IPS-18c (cell line): ENCODE measurements around the gene ITIH4.

Source experiments
- H3K4me3 ChIP-seq: 2 replicates; pipeline ENCODE4 v1.7.0; 2013; ENCODE audit warnings: low read depth, mild to moderate bottlenecking, low read length, moderate library complexity; ENCODE audit not compliant: insufficient read depth
- H3K9me3 ChIP-seq: one replicate; pipeline ENCODE4 v1.6.1; 2013; ENCODE audit warnings: mild to moderate bottlenecking, low read length, moderate library complexity; ENCODE audit not compliant: control insufficient read depth, insufficient read depth

ITIH4 gene

GRCh38 chr3:52793702-52794611 is 36.5 kb downstream of the ITIH4 start:
- Histone ChIP-seq H3K4me3 (no peak overlapping the region), H3K9me3 (no peaks in the 10 kb centered on the region)

- Histone ChIP-seq H3K4me3 (no peak overlapping the region), H3K9me3 (no peaks in the 10 kb centered on the region)
These were observed 37.3 kb downstream of the ITIH4 start for GRCh38 chr3:52792961-52793695.

- H3K9me3 ChIP-seq = no peaks in the 10 kb centered on the region
- no peak overlapping the region for H3K4me3 ChIP-seq
These were observed 38.1 kb downstream of the ITIH4 start for GRCh38 chr3:52792413-52792812.

GRCh38 chr3:52791928-52792327 is 38.5 kb downstream of the ITIH4 start:
- Histone ChIP-seq H3K4me3 (no peak overlapping the region), H3K9me3 (no peaks in the 10 kb centered on the region)

GRCh38 chr3:52791366-52791765 is 39.1 kb downstream of the ITIH4 start:
- Histone ChIP-seq H3K4me3 (no peak overlapping the region), H3K9me3 (no peaks in the 10 kb centered on the region)

GRCh38 chr3:52790741-52791140 is 39.7 kb downstream of the ITIH4 start:
- no peak overlapping the region for H3K4me3 ChIP-seq
- no peaks in the 10 kb centered on the region for H3K9me3 ChIP-seq

- no peaks in the 10 kb centered on the region for H3K9me3 ChIP-seq
- no peak overlapping the region for H3K4me3 ChIP-seq
These were observed 40.1 kb downstream of the ITIH4 start for GRCh38 chr3:52790337-52790736.

- H3K9me3 ChIP-seq = no peaks in the 10 kb centered on the region
- no peak overlapping the region for H3K4me3 ChIP-seq
These were observed 40.8 kb downstream of the ITIH4 start for GRCh38 chr3:52789746-52790040.

- Histone ChIP-seq H3K9me3 (no peaks in the 10 kb centered on the region), H3K4me3 (no peak overlapping the region)
These were observed 41.4 kb downstream of the ITIH4 start for GRCh38 chr3:52788890-52789745.

- Histone ChIP-seq H3K9me3 (no peaks in the 10 kb centered on the region), H3K4me3 (no peak overlapping the region)
These were observed 42.5 kb downstream of the ITIH4 start for GRCh38 chr3:52787672-52788625.

- Histone ChIP-seq H3K9me3 (no peaks in the 10 kb centered on the region), H3K4me3 (no peak overlapping the region)
These were observed 43.2 kb downstream of the ITIH4 start for GRCh38 chr3:52787246-52787645.

- Histone ChIP-seq H3K9me3 (no peaks in the 10 kb centered on the region), H3K4me3 (no peak overlapping the region)
These were observed 43.9 kb downstream of the ITIH4 start for GRCh38 chr3:52786330-52787215.

- H3K9me3 ChIP-seq = no peaks in the 10 kb centered on the region
- H3K4me3 ChIP-seq = no peak overlapping the region
These were observed 45.4 kb downstream of the ITIH4 start for GRCh38 chr3:52784931-52785590.

GRCh38 chr3:52784021-52784621 is 46.4 kb downstream of the ITIH4 start:
- no peaks in the 10 kb centered on the region for H3K9me3 ChIP-seq
- no peak overlapping the region for H3K4me3 ChIP-seq

GRCh38 chr3:52783211-52783555 is 47.3 kb downstream of the ITIH4 start:
- H3K4me3 ChIP-seq = no peak overlapping the region
- no peaks in the 10 kb centered on the region for H3K9me3 ChIP-seq
